ENCODE results near the gene RIF1. TPM values are rescaled to one million over a fixed set of nuclear protein-coding genes. Genes with fewer than 3 reads are reported as not detected.

The RIF1 gene
- total RNA-seq, 4 donors from 2014 or later = 24.8 to 58.8 (median 33.5) TPM

DNA sequence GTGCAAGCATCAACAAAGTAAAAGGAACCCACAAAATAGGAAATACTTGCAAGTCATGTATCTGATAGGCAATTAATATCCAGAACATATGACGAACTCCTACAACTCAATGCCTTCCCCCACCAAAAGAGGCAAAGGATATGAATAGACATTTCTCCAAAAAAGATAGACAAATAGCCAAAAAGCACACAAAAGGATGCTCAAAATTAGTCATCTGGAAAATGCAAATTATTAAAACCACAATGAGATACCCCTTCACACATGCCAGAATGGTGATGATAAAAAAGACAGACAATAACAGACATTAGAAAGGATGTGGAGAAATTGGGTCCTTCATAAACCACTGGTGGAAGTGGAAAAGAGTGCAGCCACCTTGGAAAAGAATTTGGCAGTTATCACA is 76.4 kb downstream of the RIF1 start:
- Histone ChIP-seq H3K4me3 (no peak overlapping the region), H3K36me3 (peaks cover 20% of the 10 kb centered on the region), H3K4me1 (no peaks in the 10 kb centered on the region), H3K9me3 (no peaks in the 10 kb centered on the region), H3K27me3 (no peaks in the 10 kb centered on the region), H3K27ac (no peak overlapping the region)
- WGBS = 84% methylated on average over 1 of the region's 1 CpG
- no peak for DNase-seq (ENCODE audit: low spot score in 2 of 2)
- TF ChIP-seq POLR2AphosphoS5 (IDR thresholded peaks at IDR 0.05) = no peak
- no peak for TF ChIP-seq EP300 (IDR thresholded peaks at IDR 0.05)
- no peak for TF ChIP-seq POLR2A (IDR thresholded peaks at IDR 0.05)

DNA sequence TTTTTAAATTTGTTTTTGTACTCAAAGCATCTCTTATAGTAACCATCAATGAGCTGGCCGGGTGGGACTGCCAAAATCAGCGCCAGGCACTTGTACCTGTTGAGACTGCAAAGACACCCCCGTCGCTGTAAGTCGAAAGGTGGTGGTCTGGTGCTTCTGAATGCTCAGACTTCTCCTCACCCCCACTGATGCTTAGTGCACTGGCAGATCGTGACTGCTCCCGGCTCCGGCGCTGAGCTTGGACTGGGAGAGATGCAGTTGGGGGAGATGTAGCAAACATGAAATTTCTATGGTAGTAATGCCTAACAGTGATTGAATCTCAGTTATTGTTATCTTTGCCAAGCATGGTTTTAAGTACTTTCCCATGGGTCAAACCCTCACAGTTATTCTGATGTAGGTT is 80.6 kb downstream of the RIF1 start:
- H3K4me3 ChIP-seq = no peak overlapping the region
- TF ChIP-seq, protein P1, sequence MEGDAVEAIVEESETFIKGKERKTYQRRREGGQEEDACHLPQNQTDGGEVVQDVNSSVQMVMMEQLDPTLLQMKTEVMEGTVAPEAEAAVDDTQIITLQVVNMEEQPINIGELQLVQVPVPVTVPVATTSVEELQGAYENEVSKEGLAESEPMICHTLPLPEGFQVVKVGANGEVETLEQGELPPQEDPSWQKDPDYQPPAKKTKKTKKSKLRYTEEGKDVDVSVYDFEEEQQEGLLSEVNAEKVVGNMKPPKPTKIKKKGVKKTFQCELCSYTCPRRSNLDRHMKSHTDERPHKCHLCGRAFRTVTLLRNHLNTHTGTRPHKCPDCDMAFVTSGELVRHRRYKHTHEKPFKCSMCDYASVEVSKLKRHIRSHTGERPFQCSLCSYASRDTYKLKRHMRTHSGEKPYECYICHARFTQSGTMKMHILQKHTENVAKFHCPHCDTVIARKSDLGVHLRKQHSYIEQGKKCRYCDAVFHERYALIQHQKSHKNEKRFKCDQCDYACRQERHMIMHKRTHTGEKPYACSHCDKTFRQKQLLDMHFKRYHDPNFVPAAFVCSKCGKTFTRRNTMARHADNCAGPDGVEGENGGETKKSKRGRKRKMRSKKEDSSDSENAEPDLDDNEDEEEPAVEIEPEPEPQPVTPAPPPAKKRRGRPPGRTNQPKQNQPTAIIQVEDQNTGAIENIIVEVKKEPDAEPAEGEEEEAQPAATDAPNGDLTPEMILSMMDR (IDR thresholded peaks at IDR 0.05) = no peak
- no peak for TF ChIP-seq EP300 (IDR thresholded peaks at IDR 0.05)
- TF ChIP-seq POLR2AphosphoS5 (IDR thresholded peaks at IDR 0.05) = no peak
- no peak for TF ChIP-seq POLR2A (IDR thresholded peaks at IDR 0.05)
- no peaks in the 10 kb centered on the region for H3K4me1 ChIP-seq
- peaks cover 7% of the 10 kb centered on the region for H3K36me3 ChIP-seq
- 93% methylated on average over 9 of the region's 9 CpGs for WGBS
- no peaks in the 10 kb centered on the region for H3K9me3 ChIP-seq
- no peak overlapping the region for H3K27ac ChIP-seq
- no peak for DNase-seq (ENCODE audit: low spot score in 2 of 2)
- H3K27me3 ChIP-seq = no peaks in the 10 kb centered on the region

DNA sequence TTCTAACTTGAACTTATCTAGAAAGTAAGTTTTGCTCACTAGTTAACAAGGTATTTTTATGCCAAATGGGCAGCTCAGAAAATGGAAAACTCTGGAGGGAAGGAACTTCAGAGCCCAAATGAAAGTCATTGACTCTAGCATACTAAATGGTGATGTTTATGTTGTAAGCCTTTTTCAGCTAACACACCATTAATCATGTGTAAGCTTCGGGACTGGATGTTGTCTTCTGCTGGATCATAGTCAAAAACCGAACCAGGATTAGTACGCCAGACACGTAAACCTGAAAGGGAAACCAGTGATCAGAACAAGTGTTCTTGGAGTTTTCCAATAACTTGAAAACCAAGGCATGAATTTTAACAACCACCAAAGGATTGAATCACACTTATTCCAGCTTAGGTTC is 81.8 kb downstream of the RIF1 start:
- no peaks in the 10 kb centered on the region for H3K4me1 ChIP-seq
- TF ChIP-seq POLR2A (IDR thresholded peaks at IDR 0.05) (no peak), POLR2AphosphoS5 (IDR thresholded peaks at IDR 0.05) (no peak), EP300 (IDR thresholded peaks at IDR 0.05) (no peak)
- TF ChIP-seq, protein P1 (IDR thresholded peaks at IDR 0.05) = no peak
- H3K4me3 ChIP-seq = no peak overlapping the region
- H3K9me3 ChIP-seq = no peaks in the 10 kb centered on the region
- no peaks in the 10 kb centered on the region for H3K27me3 ChIP-seq
- WGBS = 83% methylated on average over 4 of the region's 4 CpGs
- H3K36me3 ChIP-seq = peaks cover 3% of the 10 kb centered on the region
- no peak overlapping the region for H3K27ac ChIP-seq
- DNase-seq (ENCODE audit: low spot score in 2 of 2) = no peak

DNA sequence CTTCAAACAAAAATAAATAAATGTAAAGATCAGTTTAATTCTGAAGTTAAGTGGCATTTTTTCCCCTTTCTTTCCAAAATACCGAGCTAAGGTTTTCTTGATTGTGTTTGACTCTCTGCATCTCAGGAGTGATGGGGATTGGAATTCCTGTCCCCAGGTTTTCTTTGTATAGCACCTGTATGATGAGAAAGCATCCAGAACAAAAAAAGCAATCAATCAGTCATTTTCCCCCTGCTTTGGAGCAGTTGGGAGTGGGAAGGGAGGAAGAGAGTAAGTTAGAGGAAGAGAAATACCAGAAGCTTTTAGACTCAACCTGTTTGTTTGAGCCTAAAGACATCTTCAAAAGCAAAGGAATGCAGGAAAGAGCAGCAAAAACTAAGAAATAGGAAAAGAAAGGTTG is 88.5 kb downstream of the RIF1 start:
- Histone ChIP-seq H3K27ac (no peak overlapping the region), H3K4me1 (no peaks in the 10 kb centered on the region), H3K4me3 (no peak overlapping the region), H3K9me3 (no peaks in the 10 kb centered on the region), H3K36me3 (no peaks in the 10 kb centered on the region), H3K27me3 (no peaks in the 10 kb centered on the region)
- 97% methylated on average over 1 of the region's 1 CpG for WGBS
- TF ChIP-seq EP300 (IDR thresholded peaks at IDR 0.05) = no peak
- no peak for TF ChIP-seq POLR2A (IDR thresholded peaks at IDR 0.05)
- no peak for TF ChIP-seq POLR2AphosphoS5 (IDR thresholded peaks at IDR 0.05)
- TF ChIP-seq, protein P1 (IDR thresholded peaks at IDR 0.05) = no peak
- no peak for DNase-seq (ENCODE audit: low spot score in 2 of 2)

DNA sequence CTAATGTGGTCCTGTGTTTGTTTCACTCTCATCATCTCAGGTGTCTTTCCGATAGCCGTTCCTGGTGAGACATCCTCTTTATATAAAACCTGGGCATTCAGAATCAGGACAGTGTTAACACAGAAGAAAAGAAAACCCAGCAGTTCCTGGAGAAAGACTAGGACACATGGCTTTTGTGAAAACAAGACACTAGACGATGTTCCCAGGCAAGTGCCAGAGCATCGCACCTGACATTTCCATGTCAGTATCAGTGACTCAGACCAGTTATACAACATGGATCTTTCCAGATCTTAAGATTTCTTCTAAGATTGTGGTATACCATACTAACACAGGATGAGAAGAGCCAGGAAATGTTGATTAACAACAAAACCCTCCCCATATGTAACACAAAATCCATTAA is 96.5 kb downstream of the RIF1 start:
- H3K4me1 ChIP-seq = no peaks in the 10 kb centered on the region
- H3K36me3 ChIP-seq = no peaks in the 10 kb centered on the region
- no peaks in the 10 kb centered on the region for H3K9me3 ChIP-seq
- no peak overlapping the region for H3K27ac ChIP-seq
- H3K27me3 ChIP-seq = no peaks in the 10 kb centered on the region
- 95% methylated on average over 4 of the region's 4 CpGs for WGBS
- TF ChIP-seq POLR2A (IDR thresholded peaks at IDR 0.05) = no peak
- no peak for TF ChIP-seq POLR2AphosphoS5 (IDR thresholded peaks at IDR 0.05)
- no peak for TF ChIP-seq EP300 (IDR thresholded peaks at IDR 0.05)
- TF ChIP-seq, protein P1 (IDR thresholded peaks at IDR 0.05) = no peak
- no peak for DNase-seq (ENCODE audit: low spot score in 2 of 2)
- no peak overlapping the region for H3K4me3 ChIP-seq

DNA sequence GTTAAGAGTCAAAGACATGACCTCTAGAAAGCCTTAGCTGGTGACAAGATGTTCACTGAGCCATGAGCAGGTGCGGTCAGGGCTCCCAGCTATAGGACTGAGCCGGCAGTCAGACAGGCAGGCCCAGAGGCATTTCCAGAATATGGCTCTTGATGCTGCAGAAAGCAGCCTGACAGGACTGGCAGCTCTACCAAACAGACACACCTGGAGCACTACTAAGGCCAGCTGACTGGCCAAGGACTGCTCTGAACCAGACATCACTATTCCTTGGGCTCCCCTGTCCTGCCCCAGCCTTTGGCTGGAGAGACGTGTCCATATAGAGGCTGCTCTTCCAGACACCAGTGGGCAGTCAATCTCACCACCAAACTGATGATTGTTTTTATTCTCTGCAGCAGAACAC is 98.8 kb downstream of the RIF1 start:
- no peaks in the 10 kb centered on the region for H3K4me1 ChIP-seq
- 77% methylated on average over 3 of the region's 3 CpGs for WGBS
- no peaks in the 10 kb centered on the region for H3K36me3 ChIP-seq
- TF ChIP-seq EP300 (IDR thresholded peaks at IDR 0.05) (no peak), POLR2A (IDR thresholded peaks at IDR 0.05) (no peak), POLR2AphosphoS5 (IDR thresholded peaks at IDR 0.05) (no peak)
- TF ChIP-seq, protein P1 (IDR thresholded peaks at IDR 0.05) = no peak
- DNase-seq (ENCODE audit: low spot score in 2 of 2) = no peak
- H3K27me3 ChIP-seq = no peaks in the 10 kb centered on the region
- no peaks in the 10 kb centered on the region for H3K9me3 ChIP-seq
- no peak overlapping the region for H3K27ac ChIP-seq
- H3K4me3 ChIP-seq = no peak overlapping the region

Measured in suprapubic skin (tissue), 4 donors.